ENCODE measurements around the gene RHBDD2.
A peak's percentile ranks its signal among the peaks of the same experiment; 100 is the strongest.
"Not testable (repeated sequence)": the region's sequence is repeated elsewhere in the genome, so short reads cannot be mapped to it uniquely, and the experiment has no call there.

Gene RHBDD2

DNA sequence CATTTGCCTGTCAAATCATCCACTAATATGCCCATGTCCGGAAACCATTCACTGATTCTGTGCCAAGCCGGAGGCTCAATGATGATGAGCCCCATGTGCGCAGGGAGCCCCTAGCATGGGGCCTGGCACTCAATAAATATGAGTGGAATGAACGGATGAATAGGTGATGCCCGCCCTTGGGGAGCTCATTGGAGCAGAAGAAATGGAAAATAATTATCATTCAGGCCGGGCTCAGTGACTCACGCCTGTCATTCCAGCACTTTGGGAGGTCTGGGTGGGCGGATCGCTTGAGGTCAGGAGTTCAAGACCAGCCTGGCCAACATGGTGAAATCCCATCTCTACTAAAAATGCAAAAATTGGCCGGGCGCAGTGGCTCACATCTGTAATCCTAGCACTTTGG, 11.0 kb downstream of the RHBDD2 start:
- DNase-seq = peak; percentile 46

GRCh38 chr7:75891237-75891636, 12.4 kb downstream of the RHBDD2 start:
- DNase-seq = not testable (repeated sequence)

- DNase-seq = no peak
These were observed 13.1 kb downstream of the RHBDD2 start for GRCh38 chr7:75891815-75892411.

DNA sequence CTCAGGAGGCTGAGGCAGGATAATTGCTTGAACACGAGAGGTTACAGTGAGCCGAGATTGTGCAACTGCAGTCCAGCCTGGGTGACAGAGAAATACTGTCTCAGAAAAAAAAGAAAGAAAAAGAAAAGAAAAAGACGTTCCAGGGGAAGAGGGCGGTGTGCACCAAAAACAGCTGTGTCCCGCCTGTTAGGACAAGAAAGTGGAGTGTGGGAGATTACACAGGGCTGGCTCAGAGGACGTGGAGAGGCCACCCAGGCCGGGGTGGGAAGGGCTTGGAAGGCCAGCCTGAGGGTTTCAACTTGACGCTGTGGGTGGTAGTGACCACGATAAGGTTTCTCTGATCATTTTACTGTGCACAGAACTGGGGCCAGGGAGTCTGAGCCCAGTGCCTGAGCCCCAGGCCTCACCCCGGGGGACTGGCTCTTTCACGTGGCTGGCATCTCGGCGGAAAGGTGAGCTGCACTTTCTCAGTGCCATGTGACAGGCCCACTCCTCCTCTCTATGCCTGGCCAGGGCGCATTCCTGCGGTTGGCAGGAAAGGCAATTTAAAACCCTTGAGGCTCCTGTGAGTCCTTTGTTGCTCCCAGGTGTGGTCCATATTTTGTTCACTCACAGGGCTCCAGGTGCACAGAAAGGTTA, 13.9 kb downstream of the RHBDD2 start:
- no peak for DNase-seq

DNA sequence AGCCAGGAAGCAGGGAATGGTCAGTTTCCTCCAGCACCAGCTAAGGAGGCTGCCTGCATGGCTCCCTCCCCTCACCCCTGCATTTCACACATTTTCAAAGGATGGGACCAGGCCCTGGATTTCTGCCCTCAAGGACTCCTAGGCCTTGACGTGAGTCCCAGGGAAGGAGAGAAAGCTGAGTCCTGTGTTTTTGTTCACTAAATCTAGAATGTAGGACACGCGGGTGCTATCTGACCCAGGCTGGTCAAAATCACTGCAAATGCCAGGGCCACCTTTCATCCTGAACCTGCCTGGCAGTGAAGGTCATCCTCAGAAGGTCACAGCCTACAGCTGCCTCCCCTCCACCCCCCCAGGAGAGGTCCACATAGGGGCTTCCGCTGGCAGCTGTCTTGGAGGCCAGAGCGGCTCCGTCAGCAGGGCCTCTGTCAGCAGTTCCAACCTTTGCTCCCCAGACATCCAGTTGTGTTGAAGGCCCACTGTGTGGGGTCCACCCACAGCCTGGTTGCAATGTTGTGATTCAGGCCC, 18.0 kb downstream of the RHBDD2 start:
- no peak for DNase-seq

GRCh38 chr7:75900617-75901315, 21.9 kb downstream of the RHBDD2 start:
- DNase-seq = no peak

DNA sequence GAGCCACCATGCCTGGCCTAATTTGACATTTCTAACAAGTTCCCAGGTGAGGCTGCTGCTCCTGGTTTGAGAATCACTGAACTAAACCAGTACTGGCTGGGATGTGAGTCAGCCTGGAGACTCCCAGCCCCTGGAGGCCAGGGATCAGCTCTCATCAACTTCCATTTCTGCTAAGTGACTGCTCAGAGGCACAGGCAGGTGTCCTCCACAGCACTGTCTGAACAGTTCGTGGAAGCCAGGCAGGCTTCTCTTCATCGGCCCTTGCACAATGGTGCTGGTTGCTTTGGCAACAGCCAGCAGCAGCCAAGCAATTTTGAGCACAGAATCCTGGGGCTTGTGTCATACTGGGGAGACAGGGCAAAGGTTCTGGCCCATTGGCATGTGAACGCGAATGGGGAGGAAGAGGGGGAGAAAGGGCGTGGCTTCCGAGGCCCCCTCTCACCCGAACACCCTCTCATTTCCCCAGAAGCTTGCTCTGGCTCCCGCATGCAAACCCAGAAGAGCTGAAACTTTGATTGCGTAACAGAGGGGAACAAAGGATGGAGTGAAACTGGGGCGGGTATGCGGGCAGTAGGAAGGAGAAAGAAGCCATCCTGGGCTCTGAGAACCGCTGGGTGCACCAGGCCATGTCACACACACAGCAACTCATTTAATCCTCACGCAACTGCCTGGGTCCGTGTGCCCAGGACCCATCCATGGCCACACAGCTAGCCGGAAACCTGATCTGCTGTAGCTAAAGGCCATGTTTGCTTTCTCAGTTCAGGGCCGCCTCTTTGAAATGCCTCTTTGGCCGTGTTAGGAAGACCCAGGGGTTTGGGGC, 27.2 kb downstream of the RHBDD2 start:
- DNase-seq = peak; percentile 64

GRCh38 chr7:75906991-75907667, 28.3 kb downstream of the RHBDD2 start:
- no peak for DNase-seq

GRCh38 chr7:75907668-75908039, 28.8 kb downstream of the RHBDD2 start:
- DNase-seq = not testable (repeated sequence)

DNA sequence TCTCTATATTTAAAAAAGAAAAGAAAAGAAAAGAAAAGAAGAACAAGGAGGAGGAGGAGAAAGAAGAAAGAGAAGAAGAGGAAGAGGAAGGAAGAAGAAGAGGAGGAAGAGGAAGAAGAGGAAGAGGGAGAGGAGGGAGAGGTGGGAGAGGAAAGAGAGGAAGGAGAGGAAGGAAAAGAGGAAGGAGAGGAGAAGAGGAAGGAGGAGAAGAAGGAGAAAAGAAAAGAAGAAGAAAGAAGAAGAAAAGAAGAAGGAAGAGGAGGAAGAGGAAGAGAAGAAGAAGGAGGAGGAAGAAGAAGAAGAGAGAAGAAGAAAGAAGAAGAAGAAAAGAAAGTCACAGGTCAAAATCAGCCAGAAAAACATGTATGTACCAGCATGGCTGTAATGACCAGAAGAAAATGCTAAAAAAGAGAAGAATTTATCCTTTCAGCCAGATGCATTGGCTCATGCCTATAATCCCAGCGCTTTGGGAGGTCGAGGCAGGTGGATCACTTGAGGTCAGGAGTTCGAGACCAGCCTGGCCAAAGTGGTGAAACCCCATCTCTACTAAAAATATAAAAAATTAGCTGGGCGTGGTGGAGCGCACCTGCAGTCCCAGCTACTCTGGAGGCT, 30.8 kb downstream of the RHBDD2 start:
- DNase-seq = no peak

DNA sequence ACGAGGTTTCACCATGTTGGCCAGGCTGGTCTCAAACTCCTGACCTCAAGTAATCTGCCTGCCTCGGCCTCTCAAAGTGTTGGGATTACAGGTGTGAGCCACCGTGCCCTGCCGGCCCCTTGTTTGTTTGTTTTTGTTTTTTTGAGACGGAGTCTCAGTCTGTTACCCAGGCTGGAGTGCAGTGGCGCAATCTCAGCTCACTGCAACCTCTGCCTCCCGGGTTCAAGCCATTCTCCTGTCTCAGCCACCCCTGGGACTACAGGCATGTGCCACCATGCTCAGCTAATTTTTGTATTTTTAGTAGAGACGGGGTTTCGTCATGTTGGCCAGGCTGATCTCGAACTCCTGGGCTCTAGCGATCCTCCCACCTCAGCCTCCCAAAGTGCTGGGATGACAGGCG, 32.4 kb downstream of the RHBDD2 start:
- DNase-seq = not testable (repeated sequence)

- no peak for DNase-seq
These were observed 34.6 kb downstream of the RHBDD2 start for GRCh38 chr7:75913437-75913836.

DNA sequence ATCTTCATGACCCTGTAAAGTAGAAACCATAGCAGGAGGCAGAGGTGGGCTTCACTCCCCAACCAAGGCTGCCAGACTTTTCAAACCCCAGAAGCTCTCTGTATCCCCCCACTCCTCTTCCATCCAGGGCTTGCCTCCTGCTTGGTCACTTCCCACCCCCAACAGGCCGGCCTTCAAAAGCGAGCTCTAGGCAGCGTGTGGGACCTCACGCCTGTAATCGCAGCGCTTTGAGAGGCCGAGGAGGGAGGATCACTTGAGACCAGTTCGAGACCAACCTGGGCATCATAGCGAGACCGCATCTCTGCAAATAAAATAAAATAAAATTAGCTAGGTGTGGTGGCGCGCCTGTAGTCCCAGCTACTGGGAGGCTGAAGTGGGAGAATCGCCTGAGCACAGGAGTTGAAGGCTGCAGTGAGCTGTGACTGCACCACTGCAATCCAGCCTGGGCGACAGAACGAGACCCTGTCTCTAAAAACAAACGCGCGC, 35.4 kb downstream of the RHBDD2 start:
- no peak for DNase-seq

DNA sequence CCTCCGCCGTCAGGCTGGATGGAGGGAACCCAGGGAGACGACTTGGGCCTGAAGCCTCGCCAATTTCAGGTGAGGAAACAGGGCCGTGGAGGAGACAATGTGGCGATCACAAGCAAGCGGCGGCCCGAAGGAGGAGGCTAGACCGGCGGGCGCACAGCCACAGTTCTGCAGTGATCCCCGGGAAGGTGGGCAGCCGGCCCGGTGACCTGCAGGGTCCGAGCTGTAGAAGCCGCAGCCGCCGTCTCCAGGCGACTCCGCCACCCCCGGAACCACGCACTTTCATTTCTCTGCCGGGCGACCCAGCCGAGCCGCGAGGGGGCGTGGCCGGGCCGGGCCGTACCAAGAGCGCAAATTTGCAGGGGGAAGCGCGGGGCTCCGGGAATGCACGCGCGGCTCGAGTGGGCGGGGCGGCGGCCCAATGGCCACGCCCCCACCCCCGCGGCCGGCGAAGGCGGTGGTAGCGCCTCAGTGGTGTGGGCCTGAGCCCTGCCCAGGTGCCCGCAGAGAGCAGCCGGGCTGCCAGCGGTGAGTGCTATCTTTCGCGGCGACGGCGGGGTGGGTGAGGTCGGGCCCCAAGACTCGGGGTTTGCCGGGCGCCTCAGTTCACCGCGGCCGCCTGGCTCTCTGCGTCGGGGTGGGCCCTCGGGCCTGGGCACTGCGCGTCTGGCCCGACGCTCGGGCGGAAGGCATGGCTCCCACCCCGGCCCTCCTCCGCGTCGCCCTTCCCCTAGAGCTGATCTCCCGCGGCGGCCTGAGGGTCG, 36.0 kb downstream of the RHBDD2 start, which contains the start of gene POR:
Gene POR, plus strand, starts transcription at position 501 of the 761 bp plus-strand sequence. CDS start 38,847 bp downstream, outside the sequence.
- DNase-seq = peak; percentile 94

- peak; percentile 55 for DNase-seq
These were observed 36.8 kb downstream of the RHBDD2 start for GRCh38 chr7:75915416-75916156.

GRCh38 chr7:75916259-75916658, 37.4 kb downstream of the RHBDD2 start:
- no peak for DNase-seq

DNA sequence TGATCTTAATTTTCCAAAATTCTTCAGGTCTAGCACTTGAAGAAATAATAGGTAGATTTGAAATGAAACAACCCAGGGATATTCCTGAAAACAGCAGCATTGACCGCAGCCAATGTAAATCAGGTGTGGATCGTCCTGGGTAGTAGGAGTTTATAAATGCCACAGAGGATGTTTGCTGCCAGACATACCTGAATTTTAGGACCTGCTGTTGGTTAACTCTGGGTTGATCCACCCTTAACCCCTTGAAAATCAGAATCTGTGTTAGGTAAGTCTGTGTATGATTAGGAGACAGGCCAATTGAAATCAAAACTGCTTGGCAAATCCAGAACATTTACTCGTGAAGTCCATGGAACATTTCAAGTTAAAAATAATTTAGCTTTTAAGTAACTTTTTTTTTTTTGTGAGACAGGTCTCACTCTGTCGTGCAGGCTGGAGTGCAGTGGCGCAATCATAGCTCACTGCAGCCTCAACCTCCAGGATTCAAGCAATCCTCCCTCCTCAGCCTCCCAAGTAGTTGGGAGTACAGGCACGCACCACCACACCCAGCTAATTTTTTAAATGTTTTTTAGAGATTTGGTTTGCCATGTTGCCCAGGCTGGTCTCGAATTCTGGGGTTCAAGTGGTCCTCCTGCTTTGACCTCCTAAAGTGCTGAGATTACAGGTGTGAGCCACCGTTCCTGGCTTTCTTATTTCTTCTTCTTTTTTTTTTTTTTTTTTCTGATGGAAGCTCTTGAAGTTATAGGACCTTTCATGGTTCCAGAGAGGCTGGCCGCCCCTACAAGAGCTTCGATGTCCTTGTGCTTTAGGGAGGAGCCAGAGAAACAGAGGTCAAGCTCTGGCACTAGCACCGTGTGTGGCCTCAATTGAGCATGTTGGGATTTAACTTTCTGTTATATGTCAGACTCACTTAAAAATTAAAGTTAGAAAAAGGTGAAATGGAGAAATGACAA, 38.1 kb downstream of the RHBDD2 start:
- no peak for DNase-seq

DNA sequence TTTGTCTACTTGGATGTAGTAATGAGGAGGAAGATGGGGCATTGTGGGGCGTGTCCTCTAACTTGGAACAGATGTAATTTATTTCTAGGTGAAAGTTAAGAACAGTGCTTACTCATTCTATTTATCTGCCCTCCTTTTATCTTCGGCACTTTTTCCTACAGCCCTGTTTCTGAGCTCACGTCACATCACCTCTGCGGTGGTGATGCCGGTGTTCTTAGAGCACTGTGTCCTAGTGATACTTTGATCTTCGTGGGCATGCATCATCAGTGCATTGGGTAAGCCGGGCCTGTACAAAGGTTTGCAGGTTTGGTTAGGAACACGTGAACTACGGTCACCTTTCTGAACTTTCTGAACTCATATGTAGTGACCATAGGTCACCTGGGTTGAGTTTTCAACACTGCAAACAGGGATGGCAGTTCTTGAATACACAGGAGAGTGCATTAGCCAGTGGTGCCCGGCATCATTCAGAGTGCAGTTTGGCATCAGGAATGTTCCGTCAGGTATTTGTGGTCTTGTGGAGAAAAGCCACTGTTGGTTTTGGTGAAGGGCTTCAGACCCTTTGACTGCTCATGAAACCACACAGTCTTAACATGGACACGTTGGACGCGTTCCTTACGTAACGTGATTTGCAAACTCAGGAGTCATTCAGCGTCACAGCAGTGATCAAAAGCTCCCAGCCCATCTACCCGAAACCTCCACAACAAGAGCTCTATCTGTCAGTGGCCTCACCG, 41.8 kb downstream of the RHBDD2 start:
- no peak for DNase-seq
